ENCODE data around the gene TMPRSS4. TPM values are rescaled to one million over a fixed set of nuclear protein-coding genes. Genes with fewer than 3 reads are reported as not detected.

Gene TMPRSS4
- total RNA-seq, 1 donor from 2014 or later: not detected

- Histone ChIP-seq H3K4me2 (ENCODE audit: low read length) (no peak overlapping the region), H3K27me3 (ENCODE audit: insufficient read depth, low read length) (peaks cover 2% of the 10 kb centered on the region), H3K36me3 (ENCODE audit: insufficient read depth, low read length) (no peaks in the 10 kb centered on the region), H3K9ac (ENCODE audit: low read length) (no peak overlapping the region), H4K20me1 (ENCODE audit: insufficient read depth, low read length) (no peaks in the 10 kb centered on the region), H3K4me3 (ENCODE audit: insufficient read depth, low read depth, low read length) (no peak overlapping the region), H3K79me2 (ENCODE audit: insufficient read depth, low read length) (no peaks in the 10 kb centered on the region), H2AFZ (ENCODE audit: low read depth, low read length) (no peak overlapping the region), H3K9me3 (ENCODE audit: insufficient read depth, low read depth, low read length) (no peaks in the 10 kb centered on the region), H3K4me1 (ENCODE audit: insufficient read depth, low read length) (no peaks in the 10 kb centered on the region), H3K27ac (ENCODE audit: low read depth, low read length) (no peak overlapping the region)
- Mint-ChIP-seq H3K9me3 (ENCODE audit: unreplicated experiment) (no peaks in the 10 kb centered on the region), H3K4me3 (ENCODE audit: unreplicated experiment) (no peak overlapping the region), H3K4me1 (ENCODE audit: low read depth, unreplicated experiment) (peaks cover 7% of the 10 kb centered on the region), H3K36me3 (ENCODE audit: low read depth, unreplicated experiment) (no peaks in the 10 kb centered on the region), H3K27me3 (ENCODE audit: low read depth, unreplicated experiment) (peaks cover 29% of the 10 kb centered on the region), H3K27ac (ENCODE audit: unreplicated experiment) (no peak overlapping the region)
- FAIRE-seq (no peak), DNase-seq (ENCODE audit: low read depth) (no peak)
- no peak for TF ChIP-seq EZH2 (IDR thresholded peaks at IDR 0.05; ENCODE audit: insufficient read depth, low read length)
- TF ChIP-seq, protein P1, sequence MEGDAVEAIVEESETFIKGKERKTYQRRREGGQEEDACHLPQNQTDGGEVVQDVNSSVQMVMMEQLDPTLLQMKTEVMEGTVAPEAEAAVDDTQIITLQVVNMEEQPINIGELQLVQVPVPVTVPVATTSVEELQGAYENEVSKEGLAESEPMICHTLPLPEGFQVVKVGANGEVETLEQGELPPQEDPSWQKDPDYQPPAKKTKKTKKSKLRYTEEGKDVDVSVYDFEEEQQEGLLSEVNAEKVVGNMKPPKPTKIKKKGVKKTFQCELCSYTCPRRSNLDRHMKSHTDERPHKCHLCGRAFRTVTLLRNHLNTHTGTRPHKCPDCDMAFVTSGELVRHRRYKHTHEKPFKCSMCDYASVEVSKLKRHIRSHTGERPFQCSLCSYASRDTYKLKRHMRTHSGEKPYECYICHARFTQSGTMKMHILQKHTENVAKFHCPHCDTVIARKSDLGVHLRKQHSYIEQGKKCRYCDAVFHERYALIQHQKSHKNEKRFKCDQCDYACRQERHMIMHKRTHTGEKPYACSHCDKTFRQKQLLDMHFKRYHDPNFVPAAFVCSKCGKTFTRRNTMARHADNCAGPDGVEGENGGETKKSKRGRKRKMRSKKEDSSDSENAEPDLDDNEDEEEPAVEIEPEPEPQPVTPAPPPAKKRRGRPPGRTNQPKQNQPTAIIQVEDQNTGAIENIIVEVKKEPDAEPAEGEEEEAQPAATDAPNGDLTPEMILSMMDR (IDR thresholded peaks at IDR 0.05; ENCODE audit: insufficient read depth, low read depth, low read length): no peak
Observed at GRCh38 chr11:118057251-118058145, 19.4 kb upstream of the TMPRSS4 start.

DNA sequence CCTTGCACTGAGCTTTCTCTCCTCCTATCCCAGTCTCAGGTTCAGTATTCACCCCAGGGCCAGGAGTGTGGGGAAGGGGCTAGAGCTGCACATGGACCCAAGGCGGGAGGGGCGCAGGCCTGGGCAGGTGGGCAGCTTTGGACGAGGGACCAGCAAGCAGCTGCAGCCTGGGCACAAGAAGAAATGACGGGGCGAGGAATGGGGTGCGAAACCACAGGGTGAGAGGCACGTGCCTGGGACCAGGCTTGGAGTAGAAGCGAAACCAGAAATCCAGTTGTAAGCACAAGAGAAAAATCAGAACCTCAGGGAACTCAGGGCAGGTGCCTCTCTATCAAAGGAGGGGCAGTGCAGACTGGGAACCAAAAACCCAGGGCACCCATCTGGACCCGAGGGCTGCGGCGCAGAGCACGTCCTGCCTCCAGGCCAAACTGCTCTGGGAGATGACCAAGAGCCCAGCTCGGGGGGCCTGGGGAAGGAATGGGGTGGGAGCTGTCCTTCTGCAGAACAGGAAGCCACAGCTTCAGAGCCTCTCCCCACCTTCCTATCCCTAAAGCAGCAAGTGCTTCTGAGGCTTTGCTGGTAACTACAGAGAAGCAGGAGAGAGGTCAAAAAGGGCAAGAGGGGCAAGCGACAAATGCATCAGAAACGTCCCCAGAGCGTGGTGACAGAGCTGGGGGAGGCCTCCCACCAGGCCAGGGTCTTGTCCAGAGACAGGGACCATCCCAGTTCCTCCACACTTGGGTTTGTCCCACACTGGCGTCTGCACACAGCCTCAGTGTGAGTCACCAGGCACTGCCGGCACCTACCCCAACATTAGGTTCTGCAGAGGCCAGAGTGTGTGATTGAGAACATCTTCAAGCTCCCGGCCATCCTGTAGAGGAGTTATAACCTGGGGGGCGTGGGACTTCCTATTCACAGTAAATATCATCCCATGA, 18.3 kb upstream of the TMPRSS4 start:
- H3K4me3 Mint-ChIP-seq (ENCODE audit: unreplicated experiment): no peak overlapping the region
- H3K4me1 Mint-ChIP-seq (ENCODE audit: low read depth, unreplicated experiment): peaks cover 7% of the 10 kb centered on the region
- FAIRE-seq (no peak), DNase-seq (ENCODE audit: low read depth) (no peak)
- H3K36me3 Mint-ChIP-seq (ENCODE audit: low read depth, unreplicated experiment): no peaks in the 10 kb centered on the region
- no peaks in the 10 kb centered on the region for H3K36me3 ChIP-seq (ENCODE audit: insufficient read depth, low read length)
- H3K4me3 ChIP-seq (ENCODE audit: insufficient read depth, low read depth, low read length): no peak overlapping the region
- peaks cover 2% of the 10 kb centered on the region for H3K27me3 ChIP-seq (ENCODE audit: insufficient read depth, low read length)
- TF ChIP-seq, protein P1 (IDR thresholded peaks at IDR 0.05; ENCODE audit: insufficient read depth, low read depth, low read length): no peak
- H3K9me3 Mint-ChIP-seq (ENCODE audit: unreplicated experiment): no peaks in the 10 kb centered on the region
- H3K79me2 ChIP-seq (ENCODE audit: insufficient read depth, low read length): no peaks in the 10 kb centered on the region
- no peak overlapping the region for H3K27ac ChIP-seq (ENCODE audit: low read depth, low read length)
- no peak overlapping the region for H3K9ac ChIP-seq (ENCODE audit: low read length)
- H3K4me1 ChIP-seq (ENCODE audit: insufficient read depth, low read length): no peaks in the 10 kb centered on the region
- H4K20me1 ChIP-seq (ENCODE audit: insufficient read depth, low read length): no peaks in the 10 kb centered on the region
- no peaks in the 10 kb centered on the region for H3K9me3 ChIP-seq (ENCODE audit: insufficient read depth, low read depth, low read length)
- no peak overlapping the region for H3K27ac Mint-ChIP-seq (ENCODE audit: unreplicated experiment)
- no peak overlapping the region for H2AFZ ChIP-seq (ENCODE audit: low read depth, low read length)
- no peak overlapping the region for H3K4me2 ChIP-seq (ENCODE audit: low read length)
- peaks cover 33% of the 10 kb centered on the region for H3K27me3 Mint-ChIP-seq (ENCODE audit: low read depth, unreplicated experiment)

Measured in astrocyte (in vitro differentiated cells and primary cell).